ENCODE results near the gene CDKAL1.
"Not testable (repeated sequence)": the region's sequence is repeated elsewhere in the genome, so short reads cannot be mapped to it uniquely, and the experiment has no call there.

The CDKAL1 gene

DNA sequence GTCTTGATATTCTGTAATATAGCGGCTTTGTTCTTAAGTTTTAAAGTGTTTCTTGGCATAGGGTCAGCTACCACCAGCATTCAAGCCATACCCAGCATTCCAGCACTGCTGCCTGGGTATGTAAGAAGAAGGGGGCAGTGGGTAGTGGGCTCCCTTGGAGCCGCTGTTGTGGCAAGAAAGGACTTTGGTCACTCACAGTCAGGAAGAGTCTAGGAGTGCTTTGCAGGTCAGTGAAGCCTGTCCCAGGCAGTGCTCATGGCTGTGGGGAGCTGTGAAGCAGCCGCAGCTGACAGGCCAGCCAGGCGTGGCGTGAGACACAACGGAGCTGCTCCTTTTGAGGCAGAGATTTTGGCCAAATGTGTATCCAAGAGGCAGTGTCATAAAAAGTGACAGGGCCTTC lies 512.0 kb downstream of the CDKAL1 start:
- DNase-seq: no peak

DNA sequence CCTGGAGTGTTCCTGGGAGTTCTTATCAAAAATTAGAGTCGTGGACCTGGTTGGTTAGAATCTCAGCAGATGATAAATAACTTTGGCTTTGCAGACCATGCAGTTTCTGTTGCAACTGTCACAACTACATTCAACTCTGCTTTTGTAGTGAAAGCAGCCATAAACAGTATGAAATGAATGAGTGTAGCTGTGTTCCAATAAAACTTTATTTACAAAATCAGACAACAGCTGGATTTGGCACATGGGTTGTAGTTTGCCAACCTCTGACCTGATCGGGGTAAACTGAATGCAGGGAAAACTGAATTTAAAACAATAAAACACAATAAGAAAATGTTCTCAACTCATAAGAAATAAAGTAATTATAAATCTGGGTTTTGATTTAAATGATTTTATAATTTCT lies 513.8 kb downstream of the CDKAL1 start:
- no peak for DNase-seq

DNA sequence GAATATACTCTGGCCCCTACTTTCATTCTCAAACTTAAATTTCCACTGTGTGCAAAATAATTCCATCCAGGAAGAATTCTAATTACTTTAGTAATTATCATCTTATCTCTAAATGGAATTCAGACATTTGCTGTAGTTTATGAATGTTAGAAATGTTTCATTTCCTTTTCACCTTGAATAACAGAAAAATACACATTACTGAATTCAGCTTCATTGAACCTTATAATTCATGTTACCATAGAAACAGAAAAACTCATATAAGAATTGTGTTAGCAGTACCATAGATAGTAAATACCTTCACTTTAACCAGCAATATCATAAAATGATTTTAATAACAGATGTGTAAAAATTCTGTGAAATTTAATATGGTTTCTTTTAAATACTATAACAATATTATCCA lies 514.9 kb downstream of the CDKAL1 start:
- no peak for DNase-seq

DNA sequence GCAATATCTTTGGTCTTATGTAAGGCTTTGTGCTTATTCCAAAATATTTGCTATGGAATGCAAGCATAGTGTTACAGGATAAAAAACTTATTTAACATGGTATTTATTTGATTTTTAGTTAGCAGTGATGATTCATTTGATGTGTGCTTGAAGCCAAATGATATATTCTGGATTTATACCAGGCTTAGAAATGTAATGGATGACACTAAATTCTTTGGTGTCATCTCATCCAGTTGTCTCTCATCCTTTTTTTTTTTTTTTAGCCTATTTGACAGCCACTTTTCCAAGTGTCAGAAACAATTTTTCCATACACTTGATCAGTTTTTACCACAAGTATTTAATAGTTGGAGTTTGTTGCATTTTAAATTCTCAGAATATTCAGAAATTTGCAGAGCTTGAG lies 515.3 kb downstream of the CDKAL1 start:
- DNase-seq: no peak

DNA sequence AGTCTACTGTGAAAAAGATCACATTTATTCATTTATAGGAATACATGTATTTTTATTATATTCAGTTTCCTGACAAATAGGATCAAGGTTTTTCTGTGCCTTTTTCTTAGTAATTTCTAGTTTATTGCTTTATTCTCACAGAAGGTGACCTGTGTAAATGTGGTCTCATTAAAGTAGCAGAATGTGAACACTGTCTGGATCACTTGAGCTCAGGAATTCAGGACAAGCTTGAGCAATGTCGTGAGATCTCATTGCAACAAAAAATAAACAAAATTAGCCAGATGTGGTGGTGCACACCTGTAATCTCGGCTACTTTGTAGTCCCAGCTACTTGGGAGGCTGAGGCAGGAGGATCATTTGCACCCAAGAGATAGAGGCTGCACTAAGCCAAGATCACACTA lies 516.7 kb downstream of the CDKAL1 start:
- DNase-seq: no peak

DNA sequence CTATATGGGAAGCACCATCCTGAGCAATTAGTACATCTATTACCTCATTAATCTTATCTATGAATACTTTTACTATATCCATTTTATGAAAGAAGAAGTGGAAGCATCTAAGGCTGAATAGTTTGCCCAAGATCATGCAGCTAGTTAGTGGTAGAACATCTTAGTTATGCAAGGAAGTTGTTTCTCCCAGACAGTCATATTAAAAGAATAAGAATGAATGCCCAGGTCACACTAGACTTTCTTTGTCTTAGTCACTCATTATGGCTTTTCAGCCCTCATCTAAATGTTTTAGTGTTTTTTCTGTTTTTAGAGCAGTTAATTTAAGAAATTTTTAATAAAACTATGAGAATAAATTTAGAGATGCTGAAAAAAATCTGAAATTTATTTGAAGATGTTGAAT lies 517.5 kb downstream of the CDKAL1 start:
- DNase-seq: no peak

DNA sequence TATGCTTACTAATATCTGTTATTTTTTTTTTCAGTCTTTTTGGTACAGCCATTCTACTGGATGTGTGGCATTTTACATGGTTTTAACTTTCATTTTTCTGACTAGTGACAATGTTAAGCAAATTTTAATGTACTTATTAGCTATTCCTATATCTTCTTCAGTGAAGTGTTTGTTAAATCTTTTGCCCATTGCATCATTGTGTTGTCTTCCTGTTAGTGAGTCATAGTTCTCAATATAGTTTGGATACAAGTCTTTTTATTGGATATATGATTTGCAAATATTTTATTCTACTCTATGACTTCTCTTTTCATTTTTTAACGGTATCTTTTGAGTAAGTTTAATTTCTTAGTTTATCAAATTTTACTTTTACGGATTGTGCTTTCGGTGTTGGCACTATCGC lies 519.4 kb downstream of the CDKAL1 start:
- no peak for DNase-seq

DNA sequence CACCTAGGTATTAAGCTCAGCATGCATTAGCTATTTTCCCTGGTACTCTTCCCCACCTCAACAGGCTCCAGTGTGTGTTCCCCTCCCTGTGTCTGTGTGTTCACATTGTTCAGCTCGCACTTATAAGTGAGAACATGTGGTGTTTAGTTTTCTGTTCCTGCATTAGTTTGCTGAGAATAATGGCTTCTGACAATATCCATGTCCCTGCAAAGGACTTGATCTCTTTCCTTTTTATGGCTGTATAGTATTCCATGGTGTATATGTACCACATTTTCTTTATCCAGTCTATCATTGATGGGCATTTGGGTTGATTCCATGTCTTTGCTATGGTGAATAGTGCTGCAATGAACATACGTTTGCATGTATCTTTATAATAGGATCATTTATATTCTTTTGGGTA lies 521.2 kb downstream of the CDKAL1 start:
- DNase-seq: not testable (repeated sequence)

DNA sequence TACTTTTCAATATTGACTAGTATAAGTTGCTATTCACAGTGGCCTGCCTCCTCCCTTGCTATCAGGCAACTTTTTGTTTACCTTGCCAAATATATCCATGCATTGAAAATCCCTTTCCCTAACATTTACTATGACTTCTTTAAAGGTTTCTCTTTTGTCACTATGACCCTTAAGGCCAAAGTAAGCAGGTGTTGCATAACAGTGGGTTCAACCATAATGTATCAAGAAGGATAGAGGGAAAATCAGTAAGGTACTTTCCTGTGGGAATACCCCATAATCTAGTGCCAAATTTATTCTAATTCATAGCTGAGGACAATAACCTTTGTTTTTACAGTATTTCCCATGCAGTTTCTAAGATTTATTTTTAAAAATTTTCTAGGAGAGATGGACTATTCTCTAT lies 527.6 kb downstream of the CDKAL1 start:
- DNase-seq: no peak

DNA sequence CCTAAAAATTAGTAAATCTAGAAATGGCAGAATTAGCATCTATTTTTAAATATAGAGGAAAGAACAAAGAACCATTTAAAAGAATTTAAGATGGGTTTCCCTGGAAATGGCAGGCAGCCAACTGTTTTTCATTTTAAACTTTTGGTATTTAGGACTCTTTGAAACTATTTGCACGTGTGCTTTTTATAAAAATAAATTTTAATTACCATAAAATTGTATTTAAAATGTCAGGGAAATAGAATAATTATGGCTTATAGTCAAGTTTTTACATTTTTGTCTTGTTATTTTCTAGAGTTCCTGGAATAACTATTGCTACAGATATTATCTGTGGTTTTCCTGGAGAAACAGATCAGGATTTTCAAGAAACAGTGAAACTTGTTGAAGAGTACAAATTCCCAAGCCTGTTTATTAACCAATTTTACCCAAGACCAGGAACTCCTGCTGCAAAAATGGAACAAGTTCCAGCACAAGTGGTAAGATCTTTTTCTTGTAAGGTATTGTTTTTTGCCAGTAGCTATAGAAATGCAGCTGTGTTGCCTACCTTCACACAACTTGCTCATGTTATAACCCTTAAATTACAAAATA lies 530.6 kb downstream of the CDKAL1 start:
- DNase-seq: no peak

DNA sequence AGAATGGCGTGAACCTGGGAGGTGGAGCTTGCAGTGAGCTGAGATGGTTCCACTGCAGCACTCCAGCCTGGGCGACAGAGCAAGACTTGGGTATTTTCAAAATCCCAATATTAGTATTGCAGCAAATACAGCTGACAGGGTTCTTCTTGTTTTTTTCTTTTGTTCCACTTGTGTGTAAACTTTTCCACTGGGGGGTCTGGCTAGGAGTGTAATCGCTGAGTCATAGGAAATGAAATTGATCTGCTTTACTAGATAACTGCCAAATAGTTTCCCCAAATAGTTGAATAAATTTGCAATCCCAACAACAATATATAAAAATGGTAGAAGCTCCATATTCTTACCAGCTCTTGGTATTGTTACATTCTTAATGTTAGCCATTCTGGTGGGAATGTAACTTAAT lies 533.3 kb downstream of the CDKAL1 start:
- DNase-seq: no peak

DNA sequence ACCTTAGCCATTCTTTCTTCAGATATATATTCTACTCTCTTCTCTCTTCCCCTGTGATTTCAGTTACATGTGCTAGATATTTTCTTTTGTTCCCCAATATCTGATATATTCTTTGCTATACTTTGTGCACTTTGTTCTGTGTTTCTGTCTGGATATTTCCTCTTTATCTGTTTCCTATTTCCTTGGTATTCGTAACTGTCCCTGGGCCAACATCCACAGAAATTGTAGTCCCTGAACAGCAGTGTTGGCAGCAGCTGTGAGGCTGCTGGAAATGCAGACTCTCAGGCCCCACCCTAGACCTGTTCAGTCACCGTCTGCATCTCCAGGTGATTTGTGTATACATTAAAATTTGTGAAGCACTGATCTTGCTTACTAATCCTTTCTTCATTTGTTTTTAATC lies 536.4 kb downstream of the CDKAL1 start:
- DNase-seq: no peak

DNA sequence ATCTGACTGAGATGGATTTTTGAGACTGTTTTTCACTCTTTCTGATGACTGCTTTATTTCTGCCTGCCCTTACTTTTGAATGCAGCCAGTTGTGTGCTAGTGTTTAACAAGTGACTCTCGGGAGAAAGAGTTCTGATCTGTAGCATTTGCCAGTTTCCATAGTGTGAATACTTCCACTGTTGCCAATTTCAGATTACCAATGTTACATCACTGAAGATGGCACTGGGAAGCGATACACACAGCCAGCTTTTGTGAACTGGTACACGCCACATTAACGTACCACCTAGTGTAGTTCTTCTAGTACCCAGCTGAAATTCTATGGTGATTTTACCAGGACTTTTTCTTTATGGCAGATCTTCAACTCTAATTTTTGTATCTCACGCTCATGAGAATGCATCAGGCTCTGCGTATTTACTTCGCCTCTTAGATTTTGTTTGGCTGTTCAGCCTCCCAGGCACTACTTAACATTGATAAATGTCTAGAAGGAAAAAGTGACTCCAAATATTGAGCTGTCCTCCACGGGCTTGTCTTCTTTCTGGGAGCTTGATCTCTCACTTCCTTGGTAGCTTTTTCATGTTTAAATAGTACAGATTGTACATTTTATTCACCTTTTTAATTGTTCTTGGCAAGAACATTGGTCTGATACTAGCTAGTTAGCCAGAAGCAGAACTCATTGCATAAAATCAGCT lies 537.7 kb downstream of the CDKAL1 start:
- DNase-seq: no peak

DNA sequence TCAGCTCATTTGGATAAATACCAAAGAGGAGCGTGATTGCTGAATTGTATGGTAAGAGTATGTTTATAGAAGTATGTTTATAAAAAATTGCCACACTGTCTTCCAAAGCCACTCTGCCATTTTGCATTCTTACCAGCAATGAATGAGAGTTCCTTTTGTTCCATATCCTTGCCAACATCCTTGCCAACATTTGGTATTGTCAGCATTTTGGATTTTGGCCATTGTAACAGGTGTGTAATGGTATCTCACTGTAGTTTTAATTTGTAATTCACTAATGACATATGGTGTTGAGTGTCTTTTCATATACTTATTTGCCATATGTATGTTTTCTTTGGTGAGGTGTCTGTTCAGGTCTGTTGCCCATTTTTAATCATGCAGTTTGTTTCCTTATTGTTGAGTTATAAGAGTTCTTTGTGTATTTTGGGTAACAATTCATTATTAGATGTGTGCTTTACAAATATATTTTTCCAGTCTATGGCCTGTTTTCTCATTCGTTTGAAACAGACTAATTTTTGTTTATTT lies 539.1 kb downstream of the CDKAL1 start:
- DNase-seq: no peak

DNA sequence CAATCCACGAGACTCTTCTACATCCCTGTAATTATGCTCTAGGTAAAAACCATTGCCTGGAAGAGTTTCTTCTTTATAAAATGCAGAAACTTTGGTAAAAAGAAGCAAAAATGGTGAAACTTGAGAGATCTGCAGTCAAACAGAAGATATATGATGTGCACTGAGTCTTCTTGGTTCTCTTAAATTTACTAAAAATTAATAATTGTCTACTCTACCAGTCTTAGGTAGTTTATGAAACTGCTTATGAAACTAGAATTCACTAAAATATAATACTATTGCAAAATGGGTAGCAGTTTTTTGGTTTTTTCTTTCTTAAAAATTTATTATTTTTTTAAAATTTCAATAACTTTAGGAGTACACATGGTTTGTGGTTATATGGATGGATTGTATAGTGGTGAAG lies 540.2 kb downstream of the CDKAL1 start:
- no peak for DNase-seq

DNA sequence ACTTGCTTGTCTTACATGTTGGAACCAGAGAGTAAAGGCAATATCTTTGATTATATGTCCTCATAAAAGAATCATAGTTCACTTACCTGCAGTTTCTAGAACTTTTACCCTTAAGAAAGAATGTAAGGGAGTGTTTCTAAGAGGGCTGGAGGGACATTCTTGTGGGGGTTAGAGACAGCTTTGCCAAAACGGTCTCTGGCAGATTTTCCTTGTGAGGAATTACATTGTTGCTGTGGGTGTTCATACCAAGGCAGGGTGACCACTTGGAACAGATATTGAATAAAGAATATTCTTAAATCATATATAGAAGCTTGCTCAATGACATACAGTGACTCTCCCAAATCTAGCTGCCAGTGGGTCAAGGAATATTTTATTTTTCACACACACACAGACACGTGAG lies 541.7 kb downstream of the CDKAL1 start:
- no peak for DNase-seq

DNA sequence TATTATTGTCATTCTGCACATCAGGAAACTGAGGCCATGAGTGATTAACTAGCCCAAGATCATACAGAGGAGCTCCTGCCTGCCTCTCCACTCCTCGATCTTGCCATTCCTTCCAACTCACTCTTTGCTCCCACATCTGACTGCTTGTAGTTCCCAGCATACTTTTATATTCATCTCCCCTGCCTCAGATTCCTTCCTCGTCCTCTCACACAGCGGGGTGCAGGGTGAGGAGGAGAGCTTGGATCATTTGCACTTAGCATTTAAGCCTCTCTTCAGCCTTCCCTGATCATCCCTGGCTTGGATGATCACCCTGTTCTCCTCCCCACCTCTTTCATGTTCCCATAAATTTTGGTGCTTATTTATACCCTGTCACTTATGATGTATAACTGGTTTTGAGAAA lies 544.2 kb downstream of the CDKAL1 start:
- DNase-seq: no peak

DNA sequence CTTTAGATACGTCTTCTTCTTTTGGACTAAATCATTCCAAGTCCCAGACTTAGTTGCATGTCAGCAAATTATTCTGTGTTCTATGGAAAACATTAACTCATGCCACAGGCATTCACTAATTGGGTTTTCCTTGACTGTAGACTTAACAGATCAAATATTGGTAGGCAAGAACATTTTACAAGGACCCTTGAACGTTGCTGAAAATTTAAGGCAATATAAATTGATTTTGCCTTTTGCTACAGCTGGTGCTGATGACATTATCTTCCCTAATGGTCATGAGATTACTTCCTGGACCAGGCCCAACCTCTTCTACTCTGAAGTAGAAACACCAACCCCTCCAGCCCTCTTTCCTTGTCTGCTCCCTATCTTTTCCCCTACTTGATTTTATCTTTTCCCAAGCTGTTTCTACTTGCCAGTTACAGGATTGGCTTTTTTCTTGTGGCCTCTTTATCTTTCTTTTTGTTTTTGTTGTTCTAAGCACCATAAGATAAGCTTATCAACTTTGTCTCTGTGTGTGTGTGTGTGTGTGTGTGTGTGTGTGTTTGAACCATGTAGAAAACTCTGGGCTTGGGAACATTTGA lies 545.3 kb downstream of the CDKAL1 start:
- no peak for DNase-seq

DNA sequence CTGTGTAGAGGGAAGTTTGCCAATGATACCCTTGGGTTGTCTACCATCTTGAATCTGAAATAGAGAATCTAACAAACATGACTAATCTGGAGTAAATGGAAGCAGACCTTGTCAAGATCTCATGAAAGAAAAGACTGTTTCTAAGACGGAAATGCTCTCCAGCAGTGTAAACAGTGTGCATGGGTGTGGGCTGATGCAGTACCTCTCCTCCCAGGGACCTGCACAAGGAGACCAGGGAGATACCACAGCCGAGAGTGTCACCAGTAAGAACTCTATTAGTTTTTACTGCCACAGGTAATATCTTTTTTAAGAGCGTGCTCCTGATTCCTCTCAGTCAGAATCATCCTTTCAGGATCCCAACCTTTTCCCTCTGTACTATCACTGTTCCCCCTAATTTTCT lies 546.0 kb downstream of the CDKAL1 start:
- no peak for DNase-seq

DNA sequence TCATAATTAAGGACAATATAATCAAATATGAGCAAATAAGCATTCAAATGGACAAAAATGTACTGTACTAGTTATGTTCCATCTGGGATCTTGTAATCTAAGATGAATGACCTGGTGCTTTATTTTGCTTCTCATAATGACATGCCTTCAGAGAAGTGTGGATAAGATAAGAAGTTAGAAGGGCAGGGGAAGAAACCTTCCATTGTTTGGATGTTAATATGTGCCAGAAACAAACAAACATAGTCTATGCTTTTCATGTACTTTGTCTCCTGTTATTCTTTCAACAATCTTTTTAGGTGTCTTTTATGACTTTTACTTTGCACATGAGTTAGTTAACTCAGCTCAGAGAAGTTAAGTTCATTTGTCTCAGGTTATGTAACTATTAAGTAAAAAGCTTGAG lies 547.8 kb downstream of the CDKAL1 start:
- no peak for DNase-seq

DNA sequence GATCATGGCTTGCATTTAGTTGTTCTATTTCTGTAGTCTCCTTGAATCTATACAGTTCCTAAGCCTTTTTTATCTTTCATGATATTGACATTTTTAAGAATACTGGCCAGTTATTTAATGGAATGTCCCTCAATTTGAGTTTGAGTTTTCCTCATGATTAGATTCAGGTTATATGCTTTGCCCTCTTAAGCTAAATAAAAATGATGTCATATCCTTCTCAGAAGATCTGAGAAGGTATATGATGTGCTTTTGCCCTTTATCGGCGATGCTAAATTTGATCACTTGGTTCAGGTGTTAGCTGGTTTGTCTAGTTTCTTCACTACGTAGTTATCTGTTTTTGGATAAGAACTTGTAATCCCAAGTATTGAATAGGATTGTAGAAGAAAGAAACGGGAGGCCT lies 549.5 kb downstream of the CDKAL1 start:
- no peak for DNase-seq

DNA sequence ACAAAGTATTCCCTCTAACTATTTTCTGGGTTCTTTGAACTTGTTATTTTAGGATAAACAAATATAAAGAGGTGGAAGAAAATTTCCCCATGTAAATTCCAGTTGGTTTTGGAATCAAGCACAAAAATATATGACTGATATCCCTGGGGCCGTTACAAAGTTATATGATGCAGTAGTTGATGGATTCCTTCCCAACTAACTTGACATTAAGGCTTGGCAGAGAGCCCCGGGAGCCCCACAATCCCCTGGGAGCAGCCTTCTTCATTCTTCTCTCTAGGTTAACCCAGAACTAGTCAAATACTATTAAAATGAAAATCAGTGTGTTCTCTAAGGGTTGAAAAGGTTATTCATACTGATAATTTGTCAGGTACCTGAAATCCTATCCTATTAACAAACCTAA lies 550.4 kb downstream of the CDKAL1 start:
- DNase-seq: no peak

DNA sequence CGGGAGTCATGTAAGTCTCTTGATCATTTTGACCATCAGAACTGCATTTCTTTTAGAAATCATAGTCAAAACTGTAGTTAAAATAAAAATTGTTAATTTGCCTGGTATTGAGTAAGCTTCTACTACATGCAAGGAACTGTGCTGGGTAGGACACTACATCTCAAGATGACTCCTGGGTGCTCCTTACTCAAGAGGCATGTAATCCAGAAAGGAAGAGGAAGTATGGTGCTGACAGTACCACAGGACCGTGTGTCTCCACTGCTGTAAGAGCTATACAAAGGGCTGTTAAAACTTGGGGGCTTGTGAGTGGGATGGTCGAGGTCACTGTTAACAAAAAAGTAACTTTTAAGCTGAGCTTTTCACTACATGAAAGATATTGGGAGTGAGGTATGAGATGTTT lies 551.0 kb downstream of the CDKAL1 start:
- DNase-seq: no peak

DNA sequence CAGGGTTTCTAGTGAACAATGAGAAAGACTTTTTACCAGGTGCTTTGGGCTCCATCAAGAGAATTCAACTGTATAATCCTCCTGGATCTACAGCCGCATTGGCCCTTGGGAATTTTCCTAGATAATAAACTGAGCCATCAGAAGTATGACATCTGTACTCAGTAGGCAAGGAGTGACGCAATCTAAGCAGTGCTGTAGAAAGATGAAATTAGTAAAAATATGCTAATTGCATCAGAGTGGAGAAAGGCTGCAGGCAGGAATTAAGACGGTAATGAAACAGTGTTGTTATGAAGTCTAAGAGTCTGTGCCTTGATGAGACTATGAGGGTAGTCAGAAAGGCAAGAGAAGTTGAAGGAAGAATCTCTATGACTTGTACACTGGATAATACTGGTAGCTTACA lies 551.4 kb downstream of the CDKAL1 start:
- DNase-seq: no peak

DNA sequence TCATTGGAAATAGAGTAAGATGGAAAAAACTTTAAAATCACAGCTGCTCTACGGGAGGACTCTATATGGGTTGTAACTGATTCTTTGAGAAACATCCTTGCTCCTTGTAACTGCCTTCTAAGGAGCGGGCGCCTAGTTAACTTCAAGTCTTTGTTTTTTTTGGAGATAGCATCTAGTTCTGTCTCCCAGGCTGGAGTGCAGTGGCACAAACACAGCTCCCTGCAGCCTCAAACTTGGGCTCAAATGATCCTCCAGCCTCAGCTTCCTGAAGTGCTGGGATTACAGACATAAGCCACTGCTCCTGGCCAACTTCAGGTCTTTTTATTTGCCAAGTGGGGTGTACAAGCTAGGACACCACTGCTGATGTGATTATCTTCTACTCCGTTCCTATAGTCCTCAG lies 552.9 kb downstream of the CDKAL1 start:
- DNase-seq: no peak
